H9 (cell line): ENCODE measurements around the gene PPP4R2. TPM values are rescaled to one million over a fixed set of nuclear protein-coding genes. Genes with fewer than 3 reads are reported as not detected.

Experiments
- DNase-seq: peaks from one replicate; pipeline ENCODE4 v3.0.0-alpha.2; 2017
- H2AFZ ChIP-seq: one replicate; pipeline ENCODE4 v1.6.1; 2013; ENCODE audit warnings: mild to moderate bottlenecking, low read length, control low read depth, moderate library complexity
- H2AK5ac ChIP-seq: 2 replicates; pipeline ENCODE4 v1.6.1; 2013; ENCODE audit warnings: low read length, control low read depth, mixed read lengths; ENCODE audit not compliant: insufficient read length
- H2BK120ac ChIP-seq: one replicate; pipeline ENCODE4 v1.6.1; 2013; ENCODE audit warnings: low read depth, mild to moderate bottlenecking, low read length, control low read depth, inconsistent platforms; ENCODE audit not compliant: poor library complexity, severe bottlenecking
- H2BK12ac ChIP-seq: 2 replicates; pipeline ENCODE4 v1.6.1; 2013; ENCODE audit warnings: low read length, control low read depth, mixed read lengths, low read depth; ENCODE audit not compliant: insufficient read length
- H2BK15ac ChIP-seq: 2 replicates; pipeline ENCODE4 v1.6.1; 2013; ENCODE audit warnings: low read depth, low read length, control low read depth
- H2BK20ac ChIP-seq: one replicate; pipeline ENCODE4 v1.6.1; 2013; ENCODE audit warnings: low read depth, mild to moderate bottlenecking, low read length, control low read depth, inconsistent platforms; ENCODE audit not compliant: poor library complexity, severe bottlenecking
- H2BK5ac ChIP-seq: 2 replicates; pipeline ENCODE4 v1.6.1; 2013; ENCODE audit warnings: low read length, control low read depth, mixed read lengths; ENCODE audit not compliant: insufficient read length
- H3K14ac ChIP-seq: 2 replicates; pipeline ENCODE4 v1.6.1; 2013; ENCODE audit warnings: low read length, control low read depth; ENCODE audit not compliant: insufficient read depth
- H3K18ac ChIP-seq: 2 replicates; pipeline ENCODE4 v1.6.1; 2013; ENCODE audit warnings: low read depth, mild to moderate bottlenecking, mixed read lengths, low read length, control low read depth; ENCODE audit not compliant: insufficient read length
- H3K23ac ChIP-seq: 2 replicates; pipeline ENCODE4 v1.6.1; 2013; ENCODE audit warnings: low read length, control low read depth, mixed read lengths, low read depth; ENCODE audit not compliant: insufficient read length
- H3K23me2 ChIP-seq: 2 replicates; pipeline ENCODE4 v1.6.1; 2013; ENCODE audit warnings: low read depth, mild to moderate bottlenecking, mixed read lengths, low read length, control low read depth; ENCODE audit not compliant: insufficient read length, poor library complexity, severe bottlenecking
- H3K27ac ChIP-seq: 2 replicates; pipeline ENCODE4 v1.5.1; 2013; ENCODE audit warnings: low read length, control low read depth, mixed read lengths, low read depth; ENCODE audit not compliant: insufficient read length
- H3K27me3 ChIP-seq: 2 replicates; pipeline ENCODE4 v1.6.1; 2013; ENCODE audit warnings: low read length, control low read depth, inconsistent platforms; ENCODE audit not compliant: insufficient read depth
- H3K4ac ChIP-seq: 2 replicates; pipeline ENCODE4 v1.6.1; 2013; ENCODE audit warnings: low read depth, mild to moderate bottlenecking, control low read depth, inconsistent platforms, low read length, moderate library complexity
- H3K4me1 ChIP-seq: 2 replicates; pipeline ENCODE4 v1.6.1; 2013; ENCODE audit warnings: low read length, control low read depth, inconsistent platforms; ENCODE audit not compliant: insufficient read depth
- H3K4me2 ChIP-seq: 2 replicates; pipeline ENCODE4 v1.6.1; 2013; ENCODE audit warnings: low read length, control low read depth, mixed read lengths; ENCODE audit not compliant: insufficient read length, insufficient read depth
- H3K56ac ChIP-seq: 2 replicates; pipeline ENCODE4 v1.6.1; 2013; ENCODE audit warnings: low read depth, mild to moderate bottlenecking, mixed read lengths, low read length, control low read depth; ENCODE audit not compliant: insufficient read length
- H3K79me1 ChIP-seq: 2 replicates; pipeline ENCODE4 v1.6.1; 2013; ENCODE audit warnings: low read depth, mild to moderate bottlenecking, moderate library complexity, low read length, control low read depth, inconsistent platforms; ENCODE audit not compliant: insufficient read depth, poor library complexity, severe bottlenecking
- H3K79me2 ChIP-seq: 2 replicates; pipeline ENCODE4 v1.6.1; 2013; ENCODE audit warnings: low read length, control low read depth, inconsistent platforms; ENCODE audit not compliant: insufficient read depth
- H3K9ac ChIP-seq: 2 replicates; pipeline ENCODE4 v1.6.1; 2013; ENCODE audit warnings: low read length, control low read depth, mixed read lengths; ENCODE audit not compliant: insufficient read length; ENCODE audit errors: extremely low read depth
- H3K9me3 ChIP-seq: one replicate; pipeline ENCODE4 v1.6.1; 2013; ENCODE audit warnings: low read depth, low read length, inconsistent platforms; ENCODE audit not compliant: control insufficient read depth
- H3T11ph ChIP-seq: one replicate; pipeline ENCODE4 v1.6.1; 2013; ENCODE audit warnings: mild to moderate bottlenecking, low read length, control low read depth, inconsistent platforms
- H4K20me1 ChIP-seq: one replicate; pipeline ENCODE4 v1.6.1; 2013; ENCODE audit not compliant: control insufficient read depth, insufficient read length, insufficient read depth
- H4K5ac ChIP-seq: 2 replicates; pipeline ENCODE4 v1.6.1; 2013; ENCODE audit warnings: low read depth, mild to moderate bottlenecking, mixed read lengths, low read length, control low read depth; ENCODE audit not compliant: insufficient read length
- H4K8ac ChIP-seq: replicated peaks from 2 replicates; pipeline ENCODE4 v1.6.1; 2013; ENCODE audit warnings: low read length, control low read depth, mixed read lengths, low read depth; ENCODE audit not compliant: insufficient read length
- H4K91ac ChIP-seq: 2 replicates; pipeline ENCODE4 v1.6.1; 2013; ENCODE audit warnings: low read depth, mild to moderate bottlenecking, moderate library complexity, mixed read lengths, low read length, control low read depth; ENCODE audit not compliant: insufficient read length
- H3K27ac Mint-ChIP-seq, 3 experiments: 2 replicates in 2 of 3; 3 replicates in 1 of 3; pipeline ENCODE4 v1.8.0; 2020 to 2021; ENCODE audit warnings: mixed read lengths in 3 of 3, mild to moderate bottlenecking in 1 of 3, moderate library complexity in 1 of 3
- H3K27me3 Mint-ChIP-seq: 2 replicates; pipeline ENCODE4 v1.8.0; 2021; ENCODE audit warnings: low read depth, mild to moderate bottlenecking, moderate library complexity, mixed read lengths
- H3K36me3 Mint-ChIP-seq, 3 experiments: 2 replicates in 2 of 3; 3 replicates in 1 of 3; pipeline ENCODE4 v1.8.0; 2020 to 2021; ENCODE audit warnings: low read depth in 3 of 3, mixed read lengths in 3 of 3; ENCODE audit not compliant: insufficient read depth in 1 of 3
- H3K4me1 Mint-ChIP-seq, 2 experiments: 2 replicates each; pipeline ENCODE4 v1.8.0; 2020; ENCODE audit warnings: mixed read lengths in 2 of 2
- H3K4me3 Mint-ChIP-seq, 2 experiments: 2 replicates in 1 of 2; 3 replicates in 1 of 2; pipeline ENCODE4 v1.8.0; 2020 to 2021; ENCODE audit warnings: mild to moderate bottlenecking in 2 of 2, mixed read lengths in 2 of 2, moderate library complexity in 1 of 2
- H3K9me3 Mint-ChIP-seq, 2 experiments: 2 replicates in 1 of 2; 3 replicates in 1 of 2; pipeline ENCODE4 v1.8.0; 2020; ENCODE audit warnings: mild to moderate bottlenecking in 2 of 2, mixed read lengths in 2 of 2, moderate library complexity in 1 of 2
- CTCF ChIP-seq: fragments of 200-600 bp; sonication (generic); conservative IDR thresholded peaks from 3 replicates; pipeline ENCODE4 v1.8.0; 2021; ENCODE audit warnings: antibody characterized with exemption, mild to moderate bottlenecking
- total RNA-seq: library from RNA; stranded (reverse); gene quantifications from 2 replicates; pipeline ENCODE4 v1.2.1, GENCODE V29; 2021

PPP4R2 gene
- total RNA-seq, 1 experiment from 2014 or later = 132 TPM

GRCh38 chr3:73056845-73057150, 60.2 kb downstream of the PPP4R2 start:
- H3K14ac ChIP-seq = no peak overlapping the region

More at GRCh38 chr3:73056845-73057150, 60.2 kb downstream of the PPP4R2 start:
- no peak overlapping the region for H3K4me2 ChIP-seq
- no peak overlapping the region for H3K18ac ChIP-seq
- no peaks in the 10 kb centered on the region for H3K27me3 ChIP-seq
- no peak overlapping the region for H3K56ac ChIP-seq
- no peak overlapping the region for H3K23ac ChIP-seq
- H2BK12ac ChIP-seq = no peak overlapping the region
- H2BK15ac ChIP-seq = no peak overlapping the region
- peak overlapping the region in 1 of 3 experiments; percentile 36; a peak in 3 of 7 replicates for H3K27ac Mint-ChIP-seq
- no peaks in the 10 kb centered on the region for H3K27me3 Mint-ChIP-seq
- no peaks in the 10 kb centered on the region for H3K4me1 ChIP-seq
- TF ChIP-seq CTCF = no peak
- H4K20me1 ChIP-seq = no peaks in the 10 kb centered on the region
- no peaks in the 10 kb centered on the region for H3K9me3 Mint-ChIP-seq
- H3K9me3 ChIP-seq = no peaks in the 10 kb centered on the region
- H3T11ph ChIP-seq = no peak overlapping the region
- no peak for DNase-seq
- H2BK5ac ChIP-seq = no peak overlapping the region
- H3K23me2 ChIP-seq = no peaks in the 10 kb centered on the region
- H3K27ac ChIP-seq = no peak overlapping the region
- peaks cover 2% of the 10 kb centered on the region for H3K79me1 ChIP-seq
- H4K8ac ChIP-seq = no peak overlapping the region
- H2BK20ac ChIP-seq = no peak overlapping the region
- no peak overlapping the region for H3K4ac ChIP-seq
- peaks cover 3% of the 10 kb centered on the region; the same call in 1 of the 2 replicates for H3K79me2 ChIP-seq
- peaks cover 9 to 25% (median 23%) of the 10 kb centered on the region in 3 experiments; a peak in 6 of 7 replicates for H3K36me3 Mint-ChIP-seq
- H4K91ac ChIP-seq = no peak overlapping the region
- H3K9ac ChIP-seq = no peak overlapping the region
- no peak overlapping the region for H4K5ac ChIP-seq
- no peak overlapping the region for H2BK120ac ChIP-seq
- no peak overlapping the region for H2AK5ac ChIP-seq
- no peak overlapping the region for H3K4me3 Mint-ChIP-seq
- peaks cover 6 to 13% of the 10 kb centered on the region in 2 experiments for H3K4me1 Mint-ChIP-seq
- H2AFZ ChIP-seq = no peak overlapping the region
